ENCODE measurements around the gene C6orf52.

Gene C6orf52

DNA sequence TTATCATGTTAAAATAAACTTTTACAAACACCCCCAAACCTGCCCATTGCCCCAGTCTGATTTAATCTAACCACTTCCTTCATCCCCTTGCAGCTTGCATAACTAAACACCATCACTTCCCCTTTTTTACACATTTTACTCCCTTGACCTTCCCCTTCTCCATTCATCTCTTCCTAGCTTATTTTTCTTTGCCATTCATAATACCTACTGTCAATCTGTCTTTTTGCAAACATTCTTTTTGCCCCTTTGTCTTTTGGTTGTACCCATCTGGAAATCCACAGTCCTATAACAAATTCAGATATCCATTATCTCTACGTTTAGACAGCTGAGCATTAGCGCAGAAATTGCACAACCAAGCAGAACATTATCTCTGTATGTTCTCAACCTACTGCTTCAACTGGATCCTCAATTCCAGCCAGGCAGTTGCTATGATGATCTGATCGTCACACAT, 51.2 kb downstream of the C6orf52 start:
- DNase-seq, result no peak

GRCh38 chr6:10641528-10641927, 52.9 kb downstream of the C6orf52 start:
- DNase-seq, result no peak

DNA sequence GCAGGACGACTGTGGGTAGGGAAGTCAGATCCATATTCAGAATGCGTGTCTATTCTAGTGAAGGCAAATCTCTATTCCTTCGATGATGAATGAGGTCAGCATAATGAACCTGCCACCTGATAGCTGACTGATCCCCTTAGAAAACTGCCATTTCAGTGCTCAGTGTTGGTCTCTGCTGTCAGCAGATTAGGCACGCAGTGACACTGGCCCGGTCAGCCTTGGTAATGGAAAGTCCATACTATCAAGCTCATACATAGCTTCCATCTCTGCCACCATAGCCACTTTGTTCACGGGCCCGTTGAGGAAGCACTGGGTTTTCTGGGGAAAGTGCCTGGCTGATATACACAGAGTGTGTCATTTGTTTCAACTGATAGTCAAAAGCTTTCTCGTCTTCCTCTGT, 54.0 kb downstream of the C6orf52 start:
- DNase-seq, result no peak

DNA sequence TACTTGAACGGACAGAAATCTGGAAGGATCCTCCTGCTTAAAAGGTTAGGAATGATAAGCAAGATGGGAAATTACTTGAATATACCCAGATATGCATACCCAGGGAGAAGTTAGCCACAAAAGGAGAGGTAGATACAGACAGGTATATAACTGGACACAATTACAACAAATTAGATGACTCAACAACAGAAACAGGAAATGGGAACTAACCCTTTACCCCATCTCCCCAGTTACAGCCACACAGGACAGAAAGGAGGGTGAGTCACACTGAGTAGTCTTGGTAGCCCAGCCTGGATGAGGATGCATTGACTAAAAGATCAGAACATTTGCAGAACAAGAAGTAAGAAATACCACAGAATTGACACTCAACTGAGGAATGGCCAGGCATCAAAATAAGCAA, 61.2 kb downstream of the C6orf52 start:
- DNase-seq, result no peak

GRCh38 chr6:10630178-10630577, 64.2 kb downstream of the C6orf52 start:
- no peak for DNase-seq

- no peak for DNase-seq
These were observed 66.6 kb downstream of the C6orf52 start for GRCh38 chr6:10627800-10628199.

- no peak for DNase-seq
These were observed 68.2 kb downstream of the C6orf52 start for GRCh38 chr6:10626154-10626741.

DNA sequence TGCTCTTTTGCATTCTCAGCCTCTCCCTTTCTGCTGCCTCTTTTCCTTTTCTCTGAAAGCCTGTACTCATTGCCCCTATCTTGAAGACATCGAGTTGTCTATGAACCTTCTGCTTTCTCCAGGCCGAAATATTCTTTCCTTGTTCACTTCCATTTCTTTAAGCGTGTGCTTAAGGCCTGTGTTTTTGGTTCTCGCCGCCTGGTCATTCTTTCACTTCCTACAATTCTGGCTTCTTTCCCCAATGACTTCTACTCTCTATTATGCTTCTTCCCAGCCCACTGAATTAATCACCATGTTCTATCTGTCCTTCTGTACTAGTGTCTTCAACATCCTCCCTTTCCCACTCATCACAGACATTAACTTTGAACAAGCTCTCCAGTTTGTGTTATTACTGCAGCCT, 69.6 kb downstream of the C6orf52 start:
- DNase-seq, result no peak

DNA sequence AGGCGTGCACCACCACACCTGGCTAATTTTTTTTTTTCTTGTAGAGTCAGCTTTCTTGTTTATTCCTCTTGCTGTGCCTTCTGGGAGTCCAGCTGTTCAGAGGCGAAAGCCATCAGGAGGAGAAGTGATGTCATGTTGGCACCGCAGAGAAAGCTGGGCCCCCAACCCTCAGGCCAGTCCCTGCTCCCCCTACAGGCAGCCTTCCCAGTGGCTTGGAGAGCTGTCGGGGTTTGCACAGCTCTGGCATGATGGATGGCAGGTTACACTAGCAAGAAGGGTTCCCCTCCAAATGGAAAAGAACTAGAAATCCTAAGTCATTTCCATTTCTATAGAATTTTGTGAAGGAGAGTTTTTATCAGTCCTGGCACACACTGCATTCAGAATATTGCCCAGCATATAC, 72.6 kb downstream of the C6orf52 start:
- no peak for DNase-seq
